MCF 10A (cell line): Measurements from ENCODE around the gene ARHGEF10L. TPM values are rescaled to one million over a fixed set of nuclear protein-coding genes. Genes with fewer than 3 reads are reported as not detected.

Experiments
- BruUV-seq: library from RNA; stranded (reverse); fragments of 400-500 nt; replicated peaks from 2 replicates; lab custom pipeline; 2021; lab: Mats Ljungman, UMichigan
- CTCF ChIA-PET: fragments of 300-600 bp; sonication (Branson Sonifier 250); formaldehyde crosslinking; extraction: SDS; loops from one replicate; lab custom pipeline; 2021; ENCODE audit warnings: antibody characterized with exemption, inconsistent platforms; lab: Yijun Ruan, JAX
- POLR2A ChIA-PET: fragments of 300-600, 350-650 bp; sonication (Branson Sonifier 250); formaldehyde crosslinking; extraction: SDS; loops from one replicate; lab custom pipeline; 2020; ENCODE audit warnings: antibody characterized with exemption, inconsistent platforms; lab: Yijun Ruan, JAX
- DNase-seq: peaks from one replicate; pipeline ENCODE4 v3.0.0-alpha.2; 2018; ENCODE audit not compliant: unreplicated experiment
- H3K27ac Mint-ChIP-seq: one replicate; pipeline ENCODE4 v1.8.0; 2022; ENCODE audit warnings: mild to moderate bottlenecking, low read depth, mixed read lengths; ENCODE audit not compliant: unreplicated experiment
- H3K27me3 Mint-ChIP-seq: one replicate; pipeline ENCODE4 v1.8.0; 2022; ENCODE audit warnings: mixed read lengths; ENCODE audit not compliant: insufficient read depth, unreplicated experiment
- H3K36me3 Mint-ChIP-seq: one replicate; pipeline ENCODE4 v1.8.0; 2022; ENCODE audit warnings: mild to moderate bottlenecking, moderate library complexity, mixed read lengths; ENCODE audit not compliant: insufficient read depth, unreplicated experiment
- H3K4me1 Mint-ChIP-seq: one replicate; pipeline ENCODE4 v1.8.0; 2022; ENCODE audit warnings: mixed read lengths; ENCODE audit not compliant: insufficient read depth, unreplicated experiment
- H3K4me3 Mint-ChIP-seq: one replicate; pipeline ENCODE4 v1.8.0; 2022; ENCODE audit warnings: mild to moderate bottlenecking, moderate library complexity, mixed read lengths; ENCODE audit not compliant: unreplicated experiment
- H3K9me3 Mint-ChIP-seq: one replicate; pipeline ENCODE4 v1.8.0; 2022; ENCODE audit warnings: mixed read lengths; ENCODE audit not compliant: unreplicated experiment
- CTCF ChIP-seq: fragments of 200-600 bp; IDR thresholded peaks from one replicate; pipeline ENCODE4 v1.8.0; 2022; ENCODE audit warnings: antibody characterized with exemption, mild to moderate bottlenecking; ENCODE audit not compliant: unreplicated experiment
- intact Hi-C: fragments of 100-400 bp; cut with micrococcal nuclease; formaldehyde crosslinking; loops from 2 replicates; pipeline ENCODE4 v1.14.1; 2022
- total RNA-seq: library from RNA; stranded (reverse); gene quantifications from 2 replicates; pipeline ENCODE4 v1.2.3, GENCODE V29; 2022

Gene ARHGEF10L
- total RNA-seq, 1 experiment from 2014 or later: 5.0 TPM

GRCh38 chr1:17582124-17582774, 42.8 kb downstream of the ARHGEF10L start:
- POLR2A ChIA-PET: interaction anchor here (0.7 to 1.2 kb wide), 3 partner anchors 11 to 22 kb away, joined by 3 read pairs; no protein-coding TSS in a partner anchor
- peak overlapping the region; percentile 57 for H3K27ac Mint-ChIP-seq

GRCh38 chr1:17584539-17584938, 45.0 kb downstream of the ARHGEF10L start:
- H3K27me3 Mint-ChIP-seq: no peaks in the 10 kb centered on the region
- peaks cover 5% of the 10 kb centered on the region for H3K36me3 Mint-ChIP-seq
- CTCF ChIA-PET: interaction anchor here (0.6 to 1.8 kb wide), 2 partner anchors 22 to 347 kb away, joined by 3 to 10 read pairs; no protein-coding TSS in a partner anchor
- no peaks in the 10 kb centered on the region for H3K9me3 Mint-ChIP-seq
- TF ChIP-seq CTCF: no peak
- peaks cover 52% of the 10 kb centered on the region for H3K4me1 Mint-ChIP-seq
- H3K27ac Mint-ChIP-seq: no peak overlapping the region
- no TSS peak for BruUV-seq
- no peak overlapping the region for H3K4me3 Mint-ChIP-seq
- intact Hi-C loops: no loop called here
- POLR2A ChIA-PET: interaction anchor here (1.2 kb wide), 1 partner anchor 16 kb away, joined by 3 read pairs; no protein-coding TSS in a partner anchor
- DNase-seq: no peak

More at GRCh38 chr1:17582124-17582774, 42.8 kb downstream of the ARHGEF10L start:
- Mint-ChIP-seq H3K9me3 (no peaks in the 10 kb centered on the region), H3K4me3 (peak overlapping the region; percentile 28), H3K4me1 (peaks cover 38% of the 10 kb centered on the region), H3K36me3 (peaks cover 5% of the 10 kb centered on the region), H3K27me3 (no peaks in the 10 kb centered on the region)
- no peak for TF ChIP-seq CTCF
- BruUV-seq: no TSS peak
- intact Hi-C loops: no loop called here
- CTCF ChIA-PET: interaction anchor here (0.9 to 1.7 kb wide), 5 partner anchors 9 to 87 kb away, joined by 3 to 9 read pairs (median 7); no protein-coding TSS in a partner anchor
- no peak for DNase-seq

GRCh38 chr1:17585266-17585987, 45.9 kb downstream of the ARHGEF10L start:
- intact Hi-C loops: loop anchor here (5.0 kb wide), 2 partner anchors 33 to 93 kb away; no protein-coding TSS in a partner anchor
- H3K36me3 Mint-ChIP-seq: no peaks in the 10 kb centered on the region
- no TSS peak for BruUV-seq
- ChIA-PET POLR2A (interaction anchor here (0.6 to 2.1 kb wide), 4 partner anchors 15 to 637 kb away, joined by 3 to 9 read pairs (median 4); no protein-coding TSS in a partner anchor), CTCF (interaction anchor here (0.6 to 1.8 kb wide), 4 partner anchors 12 to 133 kb away, joined by 3 to 10 read pairs (median 3); no protein-coding TSS in a partner anchor)
- H3K27ac Mint-ChIP-seq: no peak overlapping the region
- DNase-seq: no peak
- no peaks in the 10 kb centered on the region for H3K9me3 Mint-ChIP-seq
- H3K4me3 Mint-ChIP-seq: no peak overlapping the region
- H3K4me1 Mint-ChIP-seq: peaks cover 52% of the 10 kb centered on the region
- no peak for TF ChIP-seq CTCF
- H3K27me3 Mint-ChIP-seq: no peaks in the 10 kb centered on the region
